Activated CD8-positive, alpha-beta memory T cell treated with anti-CD3 and anti-CD28 coated beads for 1 hour (primary cell): Measurements from ENCODE around the gene TMEM121.

Source experiments
- DNase-seq, 2 donors: peaks; one replicate each; pipeline ENCODE4 v3.0.0-alpha.2; 2020; ENCODE audit warnings: low read depth in 1 of 2; ENCODE audit errors: extremely low read depth in 1 of 2

Gene TMEM121

DNA sequence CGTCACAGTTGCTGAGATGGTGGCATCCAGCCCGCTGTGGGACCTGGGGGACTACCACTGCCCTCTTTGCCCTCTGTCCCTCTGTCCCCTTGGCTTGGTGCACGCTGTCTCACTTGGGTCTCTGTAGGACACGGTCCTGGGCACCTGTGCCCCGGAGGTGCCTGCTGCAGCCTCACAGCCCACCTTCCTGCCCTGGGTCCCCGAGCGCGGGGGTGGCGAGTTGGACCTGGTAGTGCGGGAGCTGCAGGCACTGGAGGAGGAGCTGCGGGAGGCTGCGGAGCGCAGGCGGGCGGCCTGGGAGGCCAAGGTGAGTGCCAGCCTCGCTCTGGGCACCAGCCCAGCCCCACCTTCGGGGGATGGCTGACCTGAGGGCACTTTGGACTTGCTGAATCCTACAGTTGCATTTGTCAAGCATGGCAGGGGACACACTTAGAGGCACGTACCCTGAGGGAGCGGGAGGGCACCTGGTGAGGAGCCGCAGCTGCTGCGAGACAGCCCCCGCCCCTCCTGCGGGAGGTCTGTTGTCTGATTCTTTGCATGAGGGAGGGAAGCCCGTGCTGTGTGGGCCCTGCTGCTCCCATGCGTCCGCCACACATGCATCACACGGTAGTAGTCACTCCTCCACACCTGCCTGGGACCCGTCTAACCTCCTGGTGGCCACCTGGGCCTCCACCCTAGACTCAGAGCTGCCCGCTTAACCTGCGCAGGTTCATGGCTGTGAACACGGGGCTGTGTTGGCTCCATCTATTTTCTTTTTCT is 28.5 kb upstream of the TMEM121 start:
- DNase-seq, result no peak

- DNase-seq, result no peak
Measured at GRCh38 chr14:105498430-105499255, 27.7 kb upstream of the TMEM121 start.

- no peak for DNase-seq
Measured at GRCh38 chr14:105499256-105500035, 26.9 kb upstream of the TMEM121 start.

GRCh38 chr14:105500036-105500725 is 26.2 kb upstream of the TMEM121 start:
- DNase-seq, result no peak

DNA sequence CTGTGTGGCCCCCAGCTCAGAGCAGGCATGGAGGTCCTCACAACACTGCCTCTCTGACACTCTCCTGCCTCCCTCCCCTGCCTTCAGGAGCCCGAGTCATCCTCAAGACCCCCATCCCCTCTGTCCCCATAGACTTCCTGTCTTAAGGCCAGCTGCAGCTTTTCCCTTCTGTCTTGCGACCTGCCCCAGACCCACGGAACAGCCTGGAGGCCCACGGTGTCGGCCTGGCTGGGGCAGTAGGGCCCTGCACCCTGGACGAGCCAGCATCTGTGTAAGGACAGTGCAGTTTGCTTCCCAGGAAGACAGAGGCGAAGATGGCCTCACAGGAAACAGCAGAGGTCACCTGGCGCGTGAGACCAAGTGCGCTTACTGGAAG is 25.7 kb upstream of the TMEM121 start:
- no peak for DNase-seq

DNA sequence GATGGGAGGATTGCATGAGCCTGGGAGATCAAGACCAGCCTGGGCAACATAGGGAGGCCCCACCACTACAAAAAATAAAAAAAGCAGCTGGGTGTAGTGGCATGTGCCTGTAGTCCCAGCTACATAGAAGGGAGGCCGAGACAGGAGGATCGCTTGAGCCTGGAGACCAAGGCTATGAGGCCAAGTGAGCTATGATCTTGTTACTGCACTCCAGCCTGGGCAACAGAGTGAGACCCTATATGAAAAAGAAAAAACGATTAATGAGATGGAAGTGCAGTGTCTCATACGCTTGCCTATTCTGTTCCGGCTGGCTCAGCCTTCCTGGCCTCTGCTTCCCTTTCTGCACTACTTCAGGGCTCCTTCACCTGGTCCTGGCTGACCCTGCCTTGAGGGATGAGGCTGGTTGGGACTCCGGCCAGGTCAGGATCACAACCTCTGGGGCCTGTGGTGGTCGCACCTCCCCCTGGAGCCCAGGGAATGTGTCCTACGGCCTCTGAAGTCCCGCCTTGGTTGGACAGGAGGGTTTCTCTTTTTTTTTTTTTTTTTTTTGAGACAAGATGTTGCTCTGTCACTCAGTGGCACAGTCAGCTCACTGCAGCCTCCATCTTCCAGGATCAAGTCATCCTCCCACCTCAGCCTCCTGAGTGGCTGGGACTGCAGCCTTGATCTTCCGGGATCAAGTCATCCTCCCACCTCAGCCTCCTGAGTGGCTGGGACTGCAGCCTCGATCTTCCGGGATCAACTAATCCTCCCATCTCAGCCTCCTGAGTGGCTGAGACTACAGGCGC is 24.7 kb upstream of the TMEM121 start:
- DNase-seq, result no peak

GRCh38 chr14:105502446-105503295 is 23.7 kb upstream of the TMEM121 start:
- no peak for DNase-seq

DNA sequence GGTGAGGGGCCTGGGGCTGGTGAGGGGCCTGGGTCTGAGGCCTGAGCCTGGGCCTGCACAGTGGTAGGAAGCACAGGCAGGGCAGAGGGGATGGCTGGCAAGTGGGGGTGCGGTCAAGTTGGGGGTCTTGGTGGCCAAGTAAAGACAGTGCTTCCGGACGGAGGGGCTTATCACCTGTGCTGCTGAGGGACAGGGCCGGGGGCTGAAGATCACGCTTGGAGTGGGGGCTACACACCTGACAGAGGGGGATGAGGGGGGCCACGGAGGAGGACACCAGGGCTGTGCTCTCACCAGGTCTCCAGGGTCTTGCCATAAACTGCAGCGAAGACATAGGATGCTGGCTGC is 23.1 kb upstream of the TMEM121 start:
- DNase-seq, result no peak

DNA sequence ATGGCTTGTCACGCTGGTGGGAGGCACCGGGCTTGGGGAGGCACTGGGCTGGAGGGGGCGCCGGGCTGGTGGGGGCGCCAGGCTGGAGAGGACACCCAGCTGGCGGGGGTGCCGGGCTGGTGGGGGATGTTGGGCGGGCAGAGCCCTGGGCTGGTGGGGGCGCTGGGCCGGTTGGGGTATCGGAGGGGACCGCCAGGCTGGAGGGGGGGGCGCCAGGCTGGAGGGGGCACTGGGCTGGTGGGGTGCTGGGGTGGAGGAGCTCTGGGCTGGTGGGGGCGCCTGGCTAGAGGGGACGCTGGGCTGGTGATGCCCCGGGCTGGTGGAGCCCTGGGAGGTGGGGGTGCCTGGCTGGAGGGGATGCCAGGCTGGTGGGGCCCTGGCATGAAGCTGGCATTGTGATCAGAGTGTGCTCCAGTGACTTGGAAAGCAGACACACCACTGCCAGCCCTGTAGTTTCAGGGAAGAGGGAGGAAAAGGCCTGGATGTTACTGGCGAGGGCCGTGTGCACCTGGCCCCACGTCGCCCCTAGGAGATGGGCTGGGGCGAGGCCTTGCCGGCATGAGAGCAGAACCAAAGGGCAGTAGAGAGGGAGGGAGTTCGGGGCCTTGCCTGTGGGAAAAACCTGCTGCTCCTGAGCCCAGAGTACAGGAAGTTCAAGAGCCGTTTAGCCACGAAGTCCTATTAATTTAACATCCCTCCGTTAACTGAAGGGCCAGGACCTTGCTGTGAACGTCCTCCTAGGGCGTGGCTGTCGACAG is 22.3 kb upstream of the TMEM121 start:
- DNase-seq, result no peak

- no peak for DNase-seq
Measured at GRCh38 chr14:105505101-105505500, 21.3 kb upstream of the TMEM121 start.

- no peak for DNase-seq
Measured at GRCh38 chr14:105507247-105507646, 19.1 kb upstream of the TMEM121 start.

- no peak for DNase-seq
Measured at GRCh38 chr14:105508069-105508468, 18.3 kb upstream of the TMEM121 start.

DNA sequence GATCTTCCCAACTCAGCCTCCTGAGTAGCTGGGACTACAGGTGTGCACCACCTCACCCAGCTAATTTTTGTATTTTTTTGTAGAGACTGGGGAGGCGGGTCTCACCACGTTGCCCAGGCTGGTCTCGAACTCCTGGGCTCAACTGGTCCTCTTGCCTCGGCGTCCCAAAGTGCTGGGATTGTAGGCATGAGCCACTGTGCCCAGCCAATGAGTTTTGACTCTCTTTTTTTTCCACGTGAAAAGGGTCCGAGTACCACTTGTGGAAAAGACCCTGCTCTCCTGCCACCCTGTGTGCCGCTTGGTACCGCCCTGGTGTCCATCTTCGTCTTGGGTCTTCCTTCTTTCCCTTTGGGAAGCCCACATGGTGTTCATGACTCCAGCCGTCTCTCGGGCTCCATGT is 17.8 kb upstream of the TMEM121 start:
- DNase-seq, result no peak

GRCh38 chr14:105517096-105517495 is 9.3 kb upstream of the TMEM121 start:
- no peak for DNase-seq

GRCh38 chr14:105519946-105520698 is 6.3 kb upstream of the TMEM121 start:
- DNase-seq, result no peak

GRCh38 chr14:105525326-105525725 is 1.1 kb upstream of the TMEM121 start:
- no peak for DNase-seq

- DNase-seq, result no peak
Measured at GRCh38 chr14:105526776-105527380, 495 bp downstream of the TMEM121 start.
